Keratinocyte (primary cell): Measurements from ENCODE around the gene GNG4. TPM values are rescaled to one million over a fixed set of nuclear protein-coding genes. Genes with fewer than 3 reads are reported as not detected.

Experiments
- DNase-seq: peaks from one replicate; pipeline ENCODE4 v3.0.0-alpha.2; 2011; ENCODE audit warnings: low read depth, missing footprints, low spot score
- FAIRE-seq: peaks from 2 replicates; lab custom pipeline; 2011; peaks lifted over from hg19 to GRCh38; lab: Jason Lieb, UNC
- H2AFZ ChIP-seq: 2 replicates; pipeline ENCODE4 v1.6.0; 2012; ENCODE audit warnings: low read length, control low read depth, inconsistent platforms; ENCODE audit not compliant: control insufficient read depth
- H3K27ac ChIP-seq: 2 replicates; pipeline ENCODE4 v1.5.1; 2011; ENCODE audit warnings: low read length; ENCODE audit not compliant: control insufficient read depth, insufficient read depth
- H3K27me3 ChIP-seq: 3 replicates; pipeline ENCODE4 v1.6.0; 2011; ENCODE audit warnings: low read length; ENCODE audit not compliant: control insufficient read depth, insufficient read depth; ENCODE audit errors: extremely low read depth
- H3K36me3 ChIP-seq, 2 experiments: 2 replicates in 1 of 2; 3 replicates in 1 of 2; pipeline ENCODE4 v1.5.1; 2011; ENCODE audit warnings: low read length in 2 of 2, mild to moderate bottlenecking in 1 of 2; ENCODE audit not compliant: control insufficient read depth in 2 of 2, insufficient read depth in 2 of 2; ENCODE audit errors: extremely low read depth in 1 of 2
- H3K4me1 ChIP-seq: 3 replicates; pipeline ENCODE4 v1.5.1; 2011; ENCODE audit warnings: low read length; ENCODE audit not compliant: control insufficient read depth, insufficient read depth; ENCODE audit errors: extremely low read depth
- H3K4me2 ChIP-seq: 3 replicates; pipeline ENCODE4 v1.6.0; 2011; ENCODE audit warnings: low read depth, low read length; ENCODE audit not compliant: control insufficient read depth, insufficient read depth; ENCODE audit errors: extremely low read depth
- H3K4me3 ChIP-seq, 3 experiments: fragments of 200-600 bp in 1 of 3; sonication (generic) in 1 of 3; 2 replicates in 2 of 3; 3 replicates in 1 of 3; pipeline ENCODE4 v1.5.1; 2011 to 2016; ENCODE audit warnings: low read length in 3 of 3, mild to moderate bottlenecking in 3 of 3, control low read depth in 2 of 3, inconsistent platforms in 1 of 3, low read depth in 1 of 3, mixed read lengths in 1 of 3, mixed run types in 1 of 3, moderate library complexity in 1 of 3; ENCODE audit not compliant: control insufficient read depth in 2 of 3, insufficient read depth in 2 of 3; ENCODE audit errors: extremely low read depth in 1 of 3
- H3K79me2 ChIP-seq: 2 replicates; pipeline ENCODE4 v1.6.0; 2012; ENCODE audit warnings: low read length; ENCODE audit not compliant: control insufficient read depth, insufficient read depth
- H3K9ac ChIP-seq: 3 replicates; pipeline ENCODE4 v1.6.0; 2011; ENCODE audit warnings: low read length; ENCODE audit not compliant: control insufficient read depth, insufficient read depth; ENCODE audit errors: extremely low read depth
- H3K9me1 ChIP-seq: 3 replicates; pipeline ENCODE4 v1.6.0; 2011; ENCODE audit warnings: low read length; ENCODE audit not compliant: control insufficient read depth, insufficient read depth; ENCODE audit errors: extremely low read depth
- H3K9me3 ChIP-seq: 2 replicates; pipeline ENCODE4 v1.5.1; 2012; ENCODE audit warnings: low read depth, low read length; ENCODE audit not compliant: control insufficient read depth
- H4K20me1 ChIP-seq: 3 replicates; pipeline ENCODE4 v1.6.0; 2011; ENCODE audit warnings: low read length; ENCODE audit not compliant: control insufficient read depth, insufficient read depth; ENCODE audit errors: extremely low read depth
- EZH2 ChIP-seq: IDR thresholded peaks from one replicate; pipeline ENCODE4 v1.6.1; 2012; ENCODE audit warnings: inconsistent platforms, mild to moderate bottlenecking, low read length, moderate library complexity
- dilution Hi-C: fragments of 300-500 bp; cut with MboI; formaldehyde crosslinking; loops from one replicate; pipeline ENCODE4 v1.7.0; 2020; ENCODE audit warnings: low sequenced_read_pairs; ENCODE audit not compliant: extremely low pct_ligation_motif_present
- polyA plus RNA-seq, 5 experiments: library from polyadenylated mRNA; depleted of rRNA in 3 of 5; stranded (reverse) in 3 of 5; stranded (forward) in 1 of 5; unstranded in 1 of 5; fragments of >200 nt; gene quantifications; 1 replicate in 1 of 5; 2 replicates in 3 of 5; 3 replicates in 1 of 5; pipeline versions ENCODE4 v1.2.1 to v1.2.3, GENCODE V29; 2011 to 2012; ENCODE audit warnings: missing spikeins in 2 of 5, low read depth in 1 of 5, low replicate concordance in 1 of 5
- TF ChIP-seq, protein P1 (sequence below), 3 experiments: IDR thresholded peaks in 1 of 3; conservative IDR thresholded peaks in 1 of 3; optimal IDR thresholded peaks in 1 of 3; 2 replicates in 2 of 3; 3 replicates in 1 of 3; pipeline versions ENCODE3 to v1.5.1; 2011; ENCODE audit warnings: low read length in 3 of 3, mild to moderate bottlenecking in 3 of 3, moderate library complexity in 2 of 3, control low read depth in 1 of 3, inconsistent platforms in 1 of 3; ENCODE audit not compliant: insufficient read depth in 2 of 3; ENCODE audit errors: extremely low read depth in 1 of 3

GNG4 gene
- polyA plus RNA-seq, 1 donor (not counting 4 experiments of a cell fraction or from before 2014, with no cell fraction given): 0.07 TPM

GRCh38 chr1:235566084-235566483, 83.5 kb downstream of the GNG4 start:
- no peaks in the 10 kb centered on the region for H3K9me3 ChIP-seq
- H3K4me1 ChIP-seq: no peaks in the 10 kb centered on the region
- H3K27ac ChIP-seq: no peak overlapping the region
- H4K20me1 ChIP-seq: no peaks in the 10 kb centered on the region
- no peak overlapping the region for H3K4me2 ChIP-seq
- TF ChIP-seq, protein P1, sequence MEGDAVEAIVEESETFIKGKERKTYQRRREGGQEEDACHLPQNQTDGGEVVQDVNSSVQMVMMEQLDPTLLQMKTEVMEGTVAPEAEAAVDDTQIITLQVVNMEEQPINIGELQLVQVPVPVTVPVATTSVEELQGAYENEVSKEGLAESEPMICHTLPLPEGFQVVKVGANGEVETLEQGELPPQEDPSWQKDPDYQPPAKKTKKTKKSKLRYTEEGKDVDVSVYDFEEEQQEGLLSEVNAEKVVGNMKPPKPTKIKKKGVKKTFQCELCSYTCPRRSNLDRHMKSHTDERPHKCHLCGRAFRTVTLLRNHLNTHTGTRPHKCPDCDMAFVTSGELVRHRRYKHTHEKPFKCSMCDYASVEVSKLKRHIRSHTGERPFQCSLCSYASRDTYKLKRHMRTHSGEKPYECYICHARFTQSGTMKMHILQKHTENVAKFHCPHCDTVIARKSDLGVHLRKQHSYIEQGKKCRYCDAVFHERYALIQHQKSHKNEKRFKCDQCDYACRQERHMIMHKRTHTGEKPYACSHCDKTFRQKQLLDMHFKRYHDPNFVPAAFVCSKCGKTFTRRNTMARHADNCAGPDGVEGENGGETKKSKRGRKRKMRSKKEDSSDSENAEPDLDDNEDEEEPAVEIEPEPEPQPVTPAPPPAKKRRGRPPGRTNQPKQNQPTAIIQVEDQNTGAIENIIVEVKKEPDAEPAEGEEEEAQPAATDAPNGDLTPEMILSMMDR (optimal IDR thresholded peaks at IDR 0.05 in 1 of 3, IDR thresholded peaks at IDR 0.05 in 1 of 3, conservative IDR thresholded peaks at IDR 0.05 in 1 of 3; ENCODE audit: extremely low read depth in 1 of 3, insufficient read depth in 2 of 3, low read length in 3 of 3): no peak
- TF ChIP-seq EZH2: no peak
- H3K27me3 ChIP-seq: no peaks in the 10 kb centered on the region
- no peak overlapping the region for H2AFZ ChIP-seq
- H3K9me1 ChIP-seq: no peaks in the 10 kb centered on the region
- no peak overlapping the region for H3K9ac ChIP-seq
- no peaks in the 10 kb centered on the region for H3K36me3 ChIP-seq
- FAIRE-seq (no peak), DNase-seq (no peak)
- H3K4me3 ChIP-seq: no peak overlapping the region
- dilution Hi-C loops: no loop called here
- H3K79me2 ChIP-seq: no peaks in the 10 kb centered on the region

- no peaks in the 10 kb centered on the region for H3K4me1 ChIP-seq
- no peak for FAIRE-seq
- dilution Hi-C loops: no loop called here
- H3K79me2 ChIP-seq: no peaks in the 10 kb centered on the region
- H3K9me1 ChIP-seq: no peaks in the 10 kb centered on the region
- no peaks in the 10 kb centered on the region for H3K27me3 ChIP-seq
- H3K27ac ChIP-seq: no peak overlapping the region
- no peaks in the 10 kb centered on the region for H4K20me1 ChIP-seq
- no peak for TF ChIP-seq EZH2
- TF ChIP-seq, protein P1 (optimal IDR thresholded peaks at IDR 0.05 in 1 of 3, IDR thresholded peaks at IDR 0.05 in 1 of 3, conservative IDR thresholded peaks at IDR 0.05 in 1 of 3; ENCODE audit: extremely low read depth in 1 of 3, insufficient read depth in 2 of 3, low read length in 3 of 3): no peak
- no peak overlapping the region for H2AFZ ChIP-seq
- H3K9me3 ChIP-seq: no peaks in the 10 kb centered on the region
- no peak overlapping the region for H3K4me2 ChIP-seq
- DNase-seq: no peak
- H3K4me3 ChIP-seq: no peak overlapping the region
- H3K36me3 ChIP-seq: no peaks in the 10 kb centered on the region
- no peak overlapping the region for H3K9ac ChIP-seq
Measured at GRCh38 chr1:235563513-235564061, 86.0 kb downstream of the GNG4 start.
